ENCODE measurements around the gene CD6.

CD6 gene

DNA sequence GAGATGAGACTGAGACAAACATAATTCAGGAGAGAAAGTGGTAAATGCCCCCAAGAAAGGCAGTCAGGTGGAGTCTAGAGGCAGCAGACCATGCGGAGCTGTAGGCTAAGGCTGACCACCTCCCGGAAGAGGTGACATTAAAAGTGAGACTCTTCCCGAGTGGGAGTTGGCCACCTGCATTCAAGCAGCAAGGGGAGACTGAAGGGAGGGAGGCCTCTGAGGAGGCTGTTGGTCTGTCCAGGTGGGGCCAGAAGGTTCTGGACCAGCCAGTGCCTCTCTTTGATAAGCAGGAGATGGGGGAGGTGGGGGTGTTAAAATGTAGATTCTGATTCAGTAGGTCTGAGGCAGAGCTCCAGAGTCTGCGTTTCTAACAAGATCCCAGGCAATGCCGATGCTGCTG lies 37.5 kb downstream of the CD6 start:
- no peak for DNase-seq (ENCODE audit: low read depth)

DNA sequence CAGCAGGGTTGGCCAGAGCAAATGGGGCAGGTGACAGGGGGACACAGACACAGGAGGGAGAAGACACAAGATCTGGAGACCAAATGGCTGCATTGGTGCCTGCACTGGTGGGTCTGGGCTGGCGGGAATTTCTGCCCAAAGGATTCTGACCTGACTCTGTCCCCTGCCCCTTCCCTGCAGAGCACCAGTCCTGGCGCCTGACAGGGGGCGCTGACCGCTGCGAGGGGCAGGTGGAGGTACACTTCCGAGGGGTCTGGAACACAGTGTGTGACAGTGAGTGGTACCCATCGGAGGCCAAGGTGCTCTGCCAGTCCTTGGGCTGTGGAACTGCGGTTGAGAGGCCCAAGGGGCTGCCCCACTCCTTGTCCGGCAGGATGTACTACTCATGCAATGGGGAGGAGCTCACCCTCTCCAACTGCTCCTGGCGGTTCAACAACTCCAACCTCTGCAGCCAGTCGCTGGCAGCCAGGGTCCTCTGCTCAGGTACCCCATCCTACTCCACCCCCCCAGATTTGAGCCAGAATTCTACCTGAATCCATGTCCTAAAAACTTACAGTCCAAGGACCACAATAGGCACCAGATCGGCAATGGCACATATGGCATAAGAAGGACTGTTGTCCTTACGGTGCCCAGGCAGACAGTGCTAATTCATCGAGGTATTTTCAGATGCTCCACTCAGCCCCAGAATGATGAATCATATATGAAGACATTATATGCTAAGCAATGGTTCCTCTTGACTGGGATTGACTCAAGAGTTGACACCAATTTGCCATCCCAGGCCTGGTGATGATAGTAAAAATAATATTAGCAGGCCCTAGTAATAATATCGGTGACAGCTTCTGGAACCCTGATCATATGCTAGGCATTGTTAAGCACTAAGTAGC lies 38.2 kb downstream of the CD6 start:
- no peak for DNase-seq (ENCODE audit: low read depth)

DNA sequence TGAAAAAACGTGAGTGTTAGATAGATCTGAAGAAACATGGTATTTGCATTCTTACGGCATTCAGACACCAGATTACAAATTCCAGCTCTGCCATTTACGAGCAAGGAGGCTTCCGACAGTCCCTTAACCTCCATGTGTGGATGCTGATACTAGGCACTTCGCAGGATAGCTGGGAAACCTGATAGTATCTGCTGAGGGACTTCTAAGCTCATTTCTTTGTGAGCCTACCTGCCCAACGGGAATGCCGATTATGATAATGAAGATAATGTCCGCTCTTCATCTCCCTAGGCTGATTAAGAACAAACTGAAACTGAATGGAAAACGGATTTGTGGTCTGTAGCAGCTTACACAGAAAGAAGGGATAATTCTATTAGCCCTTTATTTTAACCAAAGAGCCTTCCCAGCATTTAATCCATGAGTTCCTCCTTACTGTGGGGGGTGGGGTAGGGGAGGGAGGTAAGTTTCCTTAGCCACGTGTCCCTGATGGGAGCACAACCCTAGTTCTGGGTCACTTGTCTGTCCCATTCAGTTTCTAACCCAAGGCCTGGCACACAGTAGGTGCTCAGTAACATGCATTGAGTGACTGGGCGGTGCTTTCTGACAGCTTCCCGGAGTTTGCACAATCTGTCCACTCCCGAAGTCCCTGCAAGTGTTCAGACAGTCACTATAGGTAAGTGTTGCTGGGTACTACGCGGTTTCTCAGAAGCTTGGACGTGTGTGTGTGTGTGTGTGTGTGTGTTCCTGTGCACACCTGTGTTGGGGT lies 39.2 kb downstream of the CD6 start:
- DNase-seq (ENCODE audit: low read depth), result no peak

DNA sequence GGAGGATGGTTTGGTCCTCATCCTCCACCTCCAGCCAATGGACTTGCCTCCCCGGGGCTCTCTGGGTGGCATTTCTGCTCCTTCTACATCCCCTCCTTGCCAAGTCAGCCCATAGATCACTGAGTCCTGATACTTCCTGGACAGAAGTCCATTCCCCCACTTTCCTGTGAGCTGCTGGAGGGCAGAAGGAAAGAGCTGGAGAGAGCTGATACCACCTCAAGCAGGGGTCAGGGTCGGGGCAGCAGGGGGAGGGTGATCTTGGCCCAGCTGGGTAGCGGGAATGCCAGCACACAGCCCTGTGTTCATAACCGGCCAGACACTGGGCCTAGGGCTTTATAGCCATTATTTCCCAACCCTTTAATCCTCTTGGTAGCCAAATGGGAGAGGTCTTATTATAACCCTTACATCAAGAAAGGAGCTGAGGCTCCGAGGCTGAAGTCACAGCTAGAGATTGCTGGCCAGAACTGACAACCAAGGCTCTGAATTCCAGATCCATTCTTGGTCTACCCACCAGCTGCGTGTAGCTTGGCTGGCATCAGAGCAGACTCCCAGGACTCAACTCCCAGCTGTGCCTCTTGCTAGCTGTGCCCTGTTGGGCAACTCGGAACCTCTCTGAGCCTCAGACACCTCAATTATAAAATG lies 39.9 kb downstream of the CD6 start:
- no peak for DNase-seq (ENCODE audit: low read depth)

DNA sequence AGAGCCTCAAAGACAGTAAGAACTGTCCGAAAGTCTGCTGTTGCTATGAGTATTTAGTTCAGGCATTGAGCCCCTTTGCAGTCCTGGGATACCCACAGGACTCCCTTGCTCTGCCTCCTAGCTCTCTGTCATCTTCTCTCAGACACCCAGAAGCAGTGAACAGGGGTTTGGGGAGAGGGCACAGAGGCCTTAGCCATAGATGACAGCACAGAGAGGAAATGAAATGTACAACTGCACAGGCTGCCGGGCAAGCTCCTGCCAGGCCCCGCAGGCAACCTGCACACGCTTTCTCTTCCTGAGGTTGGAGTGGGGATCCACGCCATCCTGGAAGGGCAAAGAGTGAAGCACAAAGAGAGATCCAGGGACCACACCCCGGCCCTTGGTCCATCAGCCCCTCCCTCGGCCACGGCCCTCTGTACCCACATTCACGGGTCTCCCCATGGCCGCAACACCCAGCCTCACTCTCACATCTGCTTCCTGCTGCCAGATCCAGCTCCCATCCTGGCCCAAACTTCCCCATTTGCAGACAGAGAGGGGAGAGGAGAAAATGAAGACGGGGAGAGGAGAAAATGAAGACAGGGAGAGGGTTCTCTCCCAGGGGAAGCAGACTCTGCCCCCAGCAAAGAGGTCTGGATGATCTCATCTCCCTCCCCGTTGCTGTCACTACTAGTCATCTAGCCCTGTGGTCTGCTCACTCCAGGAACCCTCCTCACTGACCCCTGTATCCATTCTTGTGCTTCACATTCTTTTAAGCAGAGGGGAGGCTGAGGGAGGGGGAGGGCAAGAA lies 40.7 kb downstream of the CD6 start:
- no peak for DNase-seq (ENCODE audit: low read depth)

DNA sequence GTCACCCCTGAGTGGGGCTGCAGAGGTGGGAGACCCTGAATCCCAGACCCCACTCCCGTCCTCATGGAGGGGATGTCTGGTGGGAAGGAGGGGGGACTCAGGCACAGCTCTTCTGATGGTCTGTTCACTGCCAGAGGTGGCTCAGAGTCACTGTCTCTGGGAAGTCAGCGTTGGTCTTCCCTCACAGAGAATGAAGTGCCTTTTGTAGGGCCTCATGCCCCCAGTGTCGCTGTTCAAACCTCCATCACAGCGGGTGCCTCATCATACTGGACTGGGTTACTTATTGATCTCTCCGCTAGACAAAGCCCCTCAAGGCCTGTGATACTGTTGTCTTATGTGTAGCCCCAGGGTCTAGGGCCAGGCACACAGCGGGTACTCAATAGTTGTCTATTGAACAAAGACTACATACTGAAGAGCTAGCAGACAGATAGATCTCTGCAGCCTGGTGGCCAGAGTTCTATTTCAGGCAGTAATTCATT lies 41.3 kb downstream of the CD6 start:
- DNase-seq (ENCODE audit: low read depth), result no peak

DNA sequence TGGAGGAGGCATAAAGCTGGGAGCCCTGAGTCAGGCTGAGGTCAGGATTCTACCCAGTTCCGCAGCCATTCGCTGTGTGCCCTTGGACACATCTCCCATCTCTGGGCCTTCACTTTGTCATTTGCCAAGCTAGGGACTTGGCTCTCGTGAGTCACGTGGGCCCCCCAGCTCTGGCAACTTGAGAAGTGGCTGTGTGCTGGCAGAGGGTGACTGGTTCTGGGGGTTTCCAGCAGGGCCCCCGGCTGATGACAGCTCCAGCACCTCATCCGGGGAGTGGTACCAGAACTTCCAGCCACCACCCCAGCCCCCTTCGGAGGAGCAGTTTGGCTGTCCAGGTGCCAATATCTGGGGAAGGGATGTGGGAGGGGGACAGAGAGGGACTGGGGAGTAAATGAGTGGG lies 46.6 kb downstream of the CD6 start:
- no peak for DNase-seq (ENCODE audit: low read depth)

DNA sequence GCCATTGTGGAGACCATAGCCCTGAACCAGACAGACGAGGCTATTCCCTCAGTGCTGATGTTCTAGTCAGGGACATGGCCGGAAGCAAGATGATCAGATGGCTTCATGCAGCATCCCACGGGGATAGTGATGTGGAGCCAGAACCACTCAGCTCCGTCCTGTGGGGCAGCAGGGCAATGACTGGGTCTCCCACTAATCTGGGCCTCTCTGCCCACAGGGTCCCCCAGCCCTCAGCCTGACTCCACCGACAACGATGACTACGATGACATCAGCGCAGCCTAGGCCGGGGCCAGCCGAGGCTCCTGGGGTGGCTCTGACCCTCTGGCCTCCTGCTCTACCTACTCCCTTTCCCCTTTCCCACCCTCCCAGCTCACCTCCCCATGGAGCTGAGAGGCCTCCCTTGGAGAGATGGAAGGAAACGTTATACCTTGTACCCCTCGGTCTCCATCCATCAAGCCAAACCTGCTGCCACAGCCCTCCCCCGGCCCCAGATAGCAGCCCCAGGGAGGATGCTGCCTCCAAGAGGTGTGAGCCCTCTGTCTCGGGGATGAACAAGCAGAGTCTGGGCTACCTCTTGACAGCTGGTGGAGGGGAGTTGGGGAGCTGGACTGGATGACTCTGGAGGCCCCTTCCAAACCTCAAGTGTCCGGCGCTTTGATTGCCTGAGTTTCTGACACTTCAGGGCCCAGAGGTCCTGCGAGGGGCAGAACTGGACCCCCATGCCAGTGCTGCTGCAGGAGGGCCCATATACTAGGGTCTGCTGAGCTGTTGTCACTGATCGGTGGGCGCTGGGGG lies 47.8 kb downstream of the CD6 start:
- no peak for DNase-seq (ENCODE audit: low read depth)

DNA sequence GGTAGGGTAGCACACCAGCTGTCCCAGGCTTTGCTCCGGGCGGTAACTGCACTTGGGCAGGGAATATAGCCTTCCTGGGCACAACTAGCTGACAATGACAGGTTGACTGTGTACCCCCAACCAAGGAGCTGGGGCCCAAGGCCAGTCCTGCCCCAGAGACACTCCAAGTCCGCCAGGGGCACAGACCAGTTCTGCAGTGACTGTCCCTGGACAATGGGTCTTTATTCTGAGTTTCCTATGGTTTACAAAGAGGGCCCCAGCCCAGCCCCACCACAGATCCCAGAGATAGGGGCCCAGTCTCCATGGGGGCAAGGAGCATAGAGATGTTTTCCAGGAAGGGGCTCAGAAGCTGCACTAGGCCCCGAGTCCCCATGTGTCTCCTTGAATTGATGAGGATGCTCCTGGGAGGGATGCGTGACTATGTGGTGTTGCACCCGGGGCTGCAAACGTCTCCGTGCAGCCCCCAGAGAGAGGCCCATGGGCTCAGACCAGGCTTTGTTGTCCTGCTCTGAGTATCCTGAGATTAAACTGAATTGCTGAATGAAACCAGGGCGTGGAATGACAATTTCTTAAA lies 48.4 kb downstream of the CD6 start:
- DNase-seq (ENCODE audit: low read depth), result no peak

DNA sequence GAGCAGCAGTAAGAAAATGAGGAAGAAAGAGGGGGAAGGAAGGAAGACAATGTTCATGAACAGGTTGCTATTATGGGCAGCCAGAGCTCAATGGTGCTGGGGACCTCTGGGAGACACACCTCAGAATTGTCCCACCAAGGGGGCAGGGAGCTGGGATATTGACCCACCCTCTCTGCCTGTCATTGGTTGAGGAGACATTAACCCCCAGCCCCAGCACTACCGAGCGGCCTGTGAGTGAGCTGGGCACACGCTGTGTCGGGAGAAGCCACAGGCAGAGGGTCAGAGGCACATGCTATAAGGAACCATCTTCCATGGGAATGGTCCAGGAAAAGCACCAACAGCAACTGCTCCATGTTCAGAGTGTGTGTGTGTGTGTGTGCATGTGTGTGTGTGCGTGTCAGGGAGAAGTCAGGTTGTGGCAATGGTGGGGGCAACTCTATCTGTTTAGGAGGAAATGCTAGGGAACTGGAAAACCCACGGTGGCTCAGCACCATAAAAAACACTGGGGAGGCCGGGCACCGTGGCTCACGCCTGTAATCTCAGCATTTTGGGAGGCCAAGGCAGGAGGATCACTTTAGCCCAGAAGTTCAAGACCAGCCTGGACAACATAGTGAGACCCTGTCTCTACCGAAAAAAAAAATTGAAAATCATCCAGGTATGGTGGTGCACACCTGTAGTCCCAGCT lies 49.2 kb downstream of the CD6 start:
- DNase-seq (ENCODE audit: low read depth), result no peak

DNA sequence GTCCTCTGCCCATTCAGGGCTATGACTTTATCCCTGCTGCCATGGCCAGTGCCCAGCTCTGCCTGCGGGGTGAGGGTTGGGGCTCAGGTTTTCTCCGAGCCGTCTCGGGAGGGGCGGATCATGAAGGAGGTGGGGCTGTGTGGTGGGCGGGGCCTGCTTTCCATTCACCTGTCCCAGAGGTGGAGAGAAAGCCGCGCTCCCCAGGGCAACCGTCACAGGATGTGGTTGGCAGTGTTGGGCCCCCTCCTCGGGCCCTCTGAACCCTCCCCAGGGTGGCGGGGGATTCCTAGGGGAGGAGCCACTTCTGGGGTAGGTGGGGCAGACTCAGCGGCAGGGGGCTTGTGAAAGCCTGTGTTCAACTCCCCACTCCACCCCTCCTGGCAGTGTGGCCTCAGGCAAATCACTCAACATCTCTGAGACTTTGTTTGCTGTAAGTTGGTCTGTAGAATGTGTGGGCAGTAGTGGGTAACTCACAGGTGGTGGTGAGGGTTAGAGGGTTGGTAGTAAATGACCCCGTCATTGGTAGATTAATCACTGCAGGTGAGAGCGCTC lies 50.3 kb downstream of the CD6 start:
- peak; percentile 52 for DNase-seq (ENCODE audit: low read depth)

DNA sequence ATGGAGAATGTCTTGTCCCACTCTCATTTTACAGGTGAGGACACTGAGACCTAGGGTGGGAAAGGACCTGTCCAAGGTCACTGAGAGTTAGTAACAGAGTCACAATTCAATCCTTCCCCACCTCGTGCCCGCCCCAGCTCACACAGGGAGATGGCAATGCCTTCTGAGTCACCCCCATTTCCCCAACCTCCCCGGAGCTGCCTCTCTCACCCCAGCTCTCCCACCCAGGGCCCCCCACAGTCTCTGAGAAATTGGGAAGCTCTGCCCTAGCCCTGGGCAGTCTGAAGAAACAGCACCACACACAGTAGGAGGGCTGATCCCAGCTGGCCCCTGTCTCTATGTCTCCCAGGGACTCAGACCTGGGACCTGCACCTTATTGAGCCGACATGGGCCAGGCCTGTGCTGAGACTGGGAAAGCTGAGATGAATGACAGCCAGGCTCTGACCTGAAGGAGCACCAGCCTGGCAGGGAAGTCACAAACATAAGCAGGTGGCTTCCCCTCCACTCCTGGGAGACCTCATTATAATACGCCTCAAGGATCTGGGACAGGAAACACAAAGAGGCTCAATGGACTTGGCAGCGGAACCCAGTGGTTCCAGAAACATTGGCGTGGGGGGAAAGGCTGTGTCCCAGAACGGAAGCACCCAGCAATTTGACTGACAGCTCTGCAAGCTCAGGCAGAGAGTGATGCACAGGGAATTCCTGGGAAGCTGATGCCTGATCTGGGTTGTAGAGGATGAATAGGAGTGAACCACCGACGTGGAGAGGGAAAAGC lies 51.0 kb downstream of the CD6 start:
- DNase-seq (ENCODE audit: low read depth), result no peak

DNA sequence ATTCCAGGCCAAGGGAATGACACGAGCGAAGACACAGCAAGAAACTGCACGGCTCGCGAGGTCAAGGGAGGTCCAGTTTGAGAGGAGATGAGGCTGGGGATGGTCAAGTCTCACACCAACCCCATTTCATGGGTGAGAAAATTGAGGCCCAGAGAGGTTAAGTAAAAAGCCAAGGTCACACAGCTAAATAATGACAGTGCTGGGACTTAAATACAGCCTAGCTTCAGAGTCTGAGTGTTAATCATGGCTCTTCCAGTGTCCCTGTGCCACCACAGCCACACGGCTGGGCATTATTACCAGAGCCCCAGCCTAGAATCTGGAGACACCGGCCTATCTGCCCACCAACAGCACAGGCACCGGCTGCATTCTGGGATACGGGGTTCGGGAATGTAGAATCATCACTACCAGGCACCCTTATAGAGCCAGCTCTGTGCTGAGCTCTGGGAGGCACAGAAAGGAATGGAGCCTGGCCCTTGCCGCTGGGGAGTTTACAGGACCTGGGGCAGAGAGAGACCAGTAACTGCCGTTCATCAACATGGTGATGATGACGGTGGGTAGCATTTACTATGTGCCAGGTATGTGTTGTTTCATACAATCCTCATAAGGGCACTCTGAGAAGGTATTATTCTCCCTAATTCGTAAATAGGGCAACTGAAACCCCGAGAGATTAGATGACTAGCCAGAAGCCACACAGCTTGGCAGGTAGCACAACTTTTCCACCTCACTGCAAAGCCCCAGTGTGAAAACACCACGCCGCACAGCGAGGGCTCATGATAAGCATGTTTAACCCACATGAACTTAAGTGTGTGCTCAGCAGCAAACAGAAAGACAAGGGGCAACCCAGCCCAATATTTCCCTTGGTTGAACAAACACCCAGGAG lies 51.8 kb downstream of the CD6 start:
- no peak for DNase-seq (ENCODE audit: low read depth)

DNA sequence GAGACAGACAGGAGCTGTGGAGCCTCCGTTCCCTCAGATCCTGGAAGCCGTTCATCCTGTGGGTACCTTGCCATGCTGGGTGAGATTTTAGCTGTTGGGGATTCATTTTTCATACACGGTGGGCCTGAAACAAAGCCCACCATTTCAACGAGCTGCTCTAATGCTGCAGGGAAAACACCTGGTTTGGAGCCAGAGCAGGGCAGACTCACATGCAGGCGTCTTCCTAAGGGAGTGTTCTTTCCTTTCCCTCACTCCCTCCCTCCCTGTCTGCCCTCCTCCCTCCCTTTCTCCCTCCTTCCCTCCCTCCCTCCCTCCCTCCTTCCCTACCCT lies 52.5 kb downstream of the CD6 start:
- no peak for DNase-seq (ENCODE audit: low read depth)

DNA sequence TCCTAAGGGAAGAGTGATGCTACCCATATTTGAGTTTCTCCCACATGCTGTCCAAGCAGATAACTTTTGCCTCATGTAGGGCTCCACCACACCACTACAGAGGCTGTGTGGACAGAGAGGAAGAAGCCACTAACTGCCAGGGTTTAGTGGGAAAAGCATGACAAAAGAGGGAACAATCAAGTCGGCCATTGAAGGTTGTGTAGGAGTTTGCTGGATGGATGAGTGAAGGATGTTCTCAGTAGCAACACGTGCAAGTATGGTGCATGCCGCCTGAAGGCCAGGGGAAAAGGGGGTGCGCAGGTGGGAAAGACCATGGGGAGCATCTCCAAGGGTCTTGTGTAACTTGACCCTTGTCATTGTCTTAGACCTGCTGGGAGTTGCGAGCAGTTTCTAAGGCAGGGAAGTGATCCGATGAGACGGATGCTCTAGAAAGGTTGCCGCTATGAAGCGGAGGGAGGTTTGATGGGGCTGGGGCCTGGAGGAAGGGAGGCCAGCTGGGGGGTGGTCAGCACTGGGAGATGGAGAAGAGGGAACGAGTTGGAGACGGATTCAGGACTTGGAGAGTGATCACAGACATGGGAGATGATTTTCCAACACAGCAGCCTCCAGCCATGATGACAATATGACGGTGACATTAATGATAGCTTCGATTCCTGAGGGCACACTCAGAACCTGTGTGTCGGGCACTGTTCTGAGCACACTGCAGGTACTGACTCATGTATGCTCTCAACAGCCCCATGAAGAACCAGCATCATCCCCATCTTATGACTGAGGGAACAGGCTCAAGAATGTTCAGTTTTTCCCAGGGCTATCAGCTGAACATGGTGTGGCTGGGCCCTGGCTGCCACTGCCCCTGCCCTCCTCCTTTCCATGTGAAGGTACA lies 53.7 kb downstream of the CD6 start:
- DNase-seq (ENCODE audit: low read depth), result no peak

DNA sequence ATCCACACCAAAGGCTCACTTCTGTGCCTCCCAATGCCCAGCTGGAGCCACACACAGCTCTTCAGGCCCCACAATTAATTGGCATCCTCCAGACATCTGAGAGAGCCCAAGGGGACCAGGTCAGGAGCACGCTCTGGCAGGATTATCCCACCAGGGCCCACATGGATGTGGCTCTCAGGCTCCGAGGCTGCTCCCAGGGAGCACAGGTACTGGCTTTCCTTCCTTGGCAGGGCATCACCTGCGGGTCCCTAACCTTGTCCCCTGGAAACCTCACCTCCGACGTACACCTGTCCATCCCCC lies 54.3 kb downstream of the CD6 start:
- DNase-seq (ENCODE audit: low read depth), result no peak

All from stimulated activated CD8-positive, alpha-beta memory T cell treated with anti-CD3 and anti-CD28 coated beads, Interleukin-7, amount 100 ng/mL, for 24 hours (primary cell).